Measurements from ENCODE around the gene BTNL9. TPM values are rescaled to one million over a fixed set of nuclear protein-coding genes. Genes with fewer than 3 reads are reported as not detected.

Gene BTNL9
- not detected in 2 replicates for total RNA-seq

GRCh38 chr5:181039931-181040630 lies at the start of gene BTNL9:
TSS of gene BTNL9 (plus strand) at chr5:181040266. CDS start at chr5:181045490, 5,224 bp downstream.

Other genes with a start within 250 kb of the BTNL9 start
- gene MGAT1, start 237.5 kb upstream of the BTNL9 start, total RNA-seq: 81.0 and 89.9 TPM in 2 replicates
- gene ZFP62, start 179.0 kb upstream of the BTNL9 start, total RNA-seq: 20.1 and 24.1 TPM in 2 replicates
- gene BTNL8, start 141.1 kb upstream of the BTNL9 start, total RNA-seq: not detected in 2 replicates
- not detected in 2 replicates for gene BTNL3, start 51.4 kb upstream of the BTNL9 start, total RNA-seq
- not detected in 2 replicates for gene OR2V1, start 90.9 kb downstream of the BTNL9 start, total RNA-seq
- gene OR2V2, start 107.3 kb downstream of the BTNL9 start, total RNA-seq: under 0.01 TPM in 1 of 2 replicates, not detected in the other
- gene TRIM7, start 164.9 kb downstream of the BTNL9 start, total RNA-seq: 2.1 and 2.4 TPM in 2 replicates
- gene TRIM41, start 183.0 kb downstream of the BTNL9 start, total RNA-seq: 16.6 TPM in 2 replicates
- gene RACK1, start 203.6 kb downstream of the BTNL9 start, total RNA-seq: 3,885 and 4,249 TPM in 2 replicates
- 7.9 and 8.3 TPM in 2 replicates for gene TRIM52, start 220.9 kb downstream of the BTNL9 start, total RNA-seq